GM18502 (cell line): ENCODE results near the gene NAGLU.

Experiments used
- ATAC-seq: cut with Tn5 transposase; IDR thresholded peaks from one replicate; pipeline ENCODE4 v1.9.1; 2021; ENCODE audit warnings: mild to moderate bottlenecking; ENCODE audit not compliant: unreplicated experiment, poor library complexity

NAGLU gene

GRCh38 chr17:42563143-42563509, 27.1 kb downstream of the NAGLU start:
- no peak for ATAC-seq

DNA sequence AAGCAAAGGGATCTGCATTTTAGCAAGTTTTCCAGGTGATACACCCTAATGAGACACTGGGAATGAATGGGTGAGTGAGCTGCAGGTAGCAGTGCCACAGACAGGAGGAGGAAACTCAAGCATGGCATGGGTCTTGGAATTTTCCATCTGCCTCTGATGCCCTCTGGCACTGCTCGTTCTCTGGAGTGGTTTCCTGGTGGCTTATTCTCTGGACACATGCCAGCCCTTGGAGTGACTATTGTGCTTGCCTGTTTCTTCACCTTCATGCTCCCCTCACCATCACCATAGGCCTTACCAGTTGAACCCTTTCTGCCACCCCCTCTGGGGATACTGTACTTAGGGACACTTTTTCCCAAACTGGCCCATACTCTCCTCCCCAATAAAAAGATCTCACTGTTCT, 27.5 kb downstream of the NAGLU start:
- no peak for ATAC-seq

DNA sequence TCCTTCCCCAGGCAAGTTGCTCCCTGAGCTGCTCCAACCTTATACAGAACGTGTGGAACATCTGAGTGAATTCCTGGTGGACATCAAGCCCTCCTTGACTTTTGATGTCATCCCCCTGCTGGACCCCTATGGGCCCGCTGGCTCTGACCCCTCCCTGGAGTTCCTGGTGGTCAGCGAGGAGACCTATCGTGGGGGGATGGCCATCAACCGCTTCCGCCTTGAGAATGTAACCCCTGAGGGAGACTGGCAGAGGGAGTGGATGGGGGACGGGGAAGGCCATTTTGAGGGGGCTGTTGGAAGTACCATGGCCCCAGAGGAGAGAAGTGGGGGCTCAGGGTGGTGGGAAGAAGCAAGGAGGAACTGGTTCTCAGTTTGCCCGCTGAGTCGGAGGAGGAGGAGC, 27.9 kb downstream of the NAGLU start:
- ATAC-seq = no peak

GRCh38 chr17:42564815-42565522, 28.9 kb downstream of the NAGLU start:
- no peak for ATAC-seq

DNA sequence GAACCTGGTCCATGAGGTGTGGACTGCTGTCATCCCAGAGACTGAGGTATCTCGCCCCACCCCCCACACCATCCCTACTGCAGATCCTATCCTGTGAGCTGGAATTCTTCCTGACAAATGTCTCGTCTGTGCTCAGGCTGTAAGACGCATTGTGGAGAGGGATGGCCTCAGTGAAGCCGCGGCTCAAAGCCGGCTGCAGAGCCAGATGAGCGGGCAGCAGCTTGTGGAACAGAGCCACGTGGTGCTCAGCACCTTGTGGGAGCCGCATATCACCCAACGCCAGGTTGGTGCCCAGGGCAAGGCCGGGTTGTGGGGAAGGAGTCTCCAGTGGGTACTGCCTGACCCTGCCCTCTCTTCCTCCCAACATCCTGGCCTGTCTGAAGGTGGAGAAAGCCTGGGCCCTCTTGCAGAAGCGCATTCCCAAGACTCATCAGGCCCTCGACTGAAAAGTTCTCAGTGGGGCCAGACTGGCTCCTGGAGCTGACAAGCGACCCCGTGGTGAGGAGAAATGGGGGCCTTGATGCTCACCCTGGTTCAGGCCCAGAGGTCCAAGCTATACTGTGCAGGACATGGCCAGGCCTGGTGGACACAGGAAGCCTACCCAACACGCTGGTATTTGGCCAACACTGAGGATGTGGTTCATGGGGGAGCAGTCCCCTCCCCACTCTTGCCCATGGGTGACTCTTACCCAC, 29.6 kb downstream of the NAGLU start:
- no peak for ATAC-seq

DNA sequence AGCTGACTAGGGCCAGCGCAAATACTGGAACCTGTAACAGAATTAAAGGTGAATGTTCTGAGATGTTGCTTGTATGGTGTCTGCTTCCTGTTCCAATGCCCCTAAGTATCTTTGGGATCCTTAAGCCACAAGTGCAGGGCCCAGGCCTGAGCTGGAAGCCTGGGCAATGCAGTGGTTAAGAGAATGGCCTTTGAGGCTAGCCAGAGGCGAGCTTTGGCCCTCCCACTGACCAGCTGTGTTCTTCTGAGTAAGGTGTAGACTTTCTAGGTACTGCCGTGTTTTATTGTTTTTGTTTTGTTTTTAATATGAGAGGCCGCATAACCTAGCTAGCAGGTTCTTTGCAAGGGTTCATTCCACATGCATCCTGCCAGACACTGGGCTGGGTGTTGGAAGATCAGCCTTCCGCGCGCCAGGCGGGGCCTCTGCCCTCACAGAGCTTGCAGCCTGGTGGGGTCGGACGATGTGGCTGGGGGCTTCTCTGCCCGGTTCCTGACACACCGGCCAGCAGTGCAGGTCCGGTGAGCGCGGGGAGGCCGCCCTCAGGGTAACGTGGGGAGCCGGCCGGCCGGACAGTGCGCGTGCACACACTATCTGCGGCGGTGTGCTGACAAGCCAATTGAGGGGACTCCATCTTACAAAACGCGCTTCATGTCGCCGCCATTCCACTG, 30.3 kb downstream of the NAGLU start:
- ATAC-seq = no peak

- peak; percentile 61 for ATAC-seq
These were observed 31.0 kb downstream of the NAGLU start, which contains the start of gene MLX for GRCh38 chr17:42566883-42567573. MLX (plus strand) TSS chr17:42567100; CDS start chr17:42567125, 25 bp downstream.

GRCh38 chr17:42568341-42569111, 32.5 kb downstream of the NAGLU start:
- no peak for ATAC-seq

DNA sequence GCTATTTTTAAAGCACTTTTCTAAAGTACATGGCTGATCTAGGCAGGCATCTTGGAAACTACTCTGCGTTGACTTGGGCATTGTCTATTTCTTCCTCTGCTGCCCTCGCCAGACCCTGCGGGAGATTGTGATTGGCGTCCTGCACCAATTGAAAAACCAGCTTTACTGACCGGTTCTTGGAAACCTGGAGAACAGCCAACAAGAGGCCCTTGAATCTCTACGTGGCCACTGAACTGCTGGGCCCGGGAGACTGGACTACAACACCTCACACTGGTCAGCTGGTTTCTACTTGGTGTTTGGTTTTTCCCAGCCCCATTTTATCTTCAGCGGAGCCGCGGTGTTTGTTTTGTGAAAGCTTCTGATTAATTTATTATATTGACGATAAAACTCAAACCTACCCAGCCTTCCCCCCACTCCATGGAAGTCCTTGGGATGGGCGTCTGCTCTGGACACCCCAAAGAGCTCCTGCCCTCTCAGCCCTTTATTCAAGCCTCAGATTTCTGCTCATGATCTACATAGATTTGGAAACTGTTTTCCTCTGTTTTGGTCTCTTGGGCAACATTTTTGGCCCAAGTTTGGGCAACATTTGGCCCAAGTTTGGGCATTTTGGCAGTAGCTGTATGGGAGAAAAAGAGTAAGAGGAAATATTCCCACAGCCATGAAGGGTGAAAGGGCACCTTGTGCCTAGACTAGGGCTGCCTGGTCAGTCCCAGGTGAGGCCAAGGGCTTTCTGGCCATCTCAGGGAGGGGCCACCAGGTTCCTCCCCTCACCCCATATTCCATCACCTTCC, 35.6 kb downstream of the NAGLU start:
- no peak for ATAC-seq

DNA sequence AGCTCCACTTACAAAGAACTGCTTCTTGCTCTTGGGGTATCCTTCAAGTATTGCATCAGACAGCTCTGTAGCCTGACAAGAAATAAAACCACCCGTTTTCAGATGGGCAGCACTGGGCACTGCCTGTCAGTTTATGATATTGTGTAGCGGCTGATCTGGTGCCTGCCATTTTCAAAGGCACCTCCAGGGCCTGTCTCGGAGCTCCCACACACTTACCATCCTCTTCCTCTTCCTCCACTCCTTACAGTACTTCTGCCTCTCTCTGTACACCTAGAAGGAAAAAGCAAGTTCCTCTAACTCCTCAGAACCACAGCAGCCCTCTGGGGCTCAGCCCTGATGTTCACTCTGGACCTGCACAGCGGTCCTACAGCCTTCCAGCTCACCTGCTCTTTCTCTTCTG, 37.1 kb downstream of the NAGLU start:
- ATAC-seq = no peak

- no peak for ATAC-seq
These were observed 38.4 kb downstream of the NAGLU start for GRCh38 chr17:42574463-42574862.

DNA sequence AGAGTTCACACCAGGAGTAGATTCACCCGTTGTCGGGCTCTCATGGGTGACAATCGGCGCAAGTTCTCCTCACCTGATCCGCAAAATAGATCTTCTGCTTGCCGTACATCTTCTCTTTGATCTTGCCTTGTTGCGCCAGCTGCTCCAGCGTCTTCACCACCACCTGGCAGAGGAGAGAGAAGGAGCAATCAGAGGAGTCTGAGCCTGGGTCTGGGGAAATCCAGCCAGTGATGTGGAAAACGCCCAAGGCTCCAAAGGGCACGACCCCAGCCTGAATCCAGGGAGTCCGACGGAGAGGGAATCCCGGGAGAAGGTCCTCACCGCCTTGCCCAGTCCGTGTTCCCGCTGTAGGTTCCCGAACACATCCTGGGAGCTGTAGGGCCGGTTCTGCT, 41.1 kb downstream of the NAGLU start:
- ATAC-seq = no peak

DNA sequence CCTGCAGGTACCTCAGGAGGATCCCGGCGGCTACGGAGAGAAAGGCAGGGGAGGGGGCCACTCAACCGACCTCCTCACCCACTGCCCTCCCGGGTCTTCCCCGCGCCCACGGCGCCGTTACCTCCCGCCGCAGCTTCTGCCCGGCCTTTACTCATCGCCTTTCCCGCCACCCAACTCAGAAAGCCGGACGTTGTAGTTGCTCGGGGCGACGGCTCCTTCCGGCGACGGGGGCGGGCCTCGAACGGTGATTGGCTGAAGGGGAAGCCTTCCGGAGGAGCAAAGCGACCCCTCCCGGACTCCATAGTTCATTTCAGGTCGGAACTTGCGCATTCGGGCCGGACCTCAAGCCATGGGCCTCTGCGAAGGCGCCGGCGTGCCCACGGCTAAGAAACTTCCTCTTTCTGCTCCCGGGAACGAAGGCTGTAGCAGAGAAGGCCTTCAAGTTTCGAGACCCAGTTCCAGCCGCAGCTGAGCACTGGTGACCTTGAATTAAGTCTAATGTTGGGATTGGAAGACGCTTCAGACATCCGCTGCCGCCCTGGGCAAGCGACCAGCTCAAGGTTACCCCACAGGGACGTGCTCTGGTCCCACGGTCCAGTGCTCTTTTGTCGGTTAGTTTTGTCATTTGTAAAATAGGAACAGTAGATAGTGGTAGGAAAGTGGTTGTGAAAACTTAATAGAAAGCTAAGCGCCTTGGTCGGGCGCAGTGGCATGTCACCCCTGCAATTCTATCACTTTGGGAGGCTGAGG, 41.7 kb downstream of the NAGLU start, which contains the start of gene PSMC3IP:
Gene PSMC3IP, minus strand, starts transcription at position 198 of the 750 bp plus-strand sequence. Its CDS starts 43 bp downstream, at position 155.
- peak; percentile 72 for ATAC-seq

DNA sequence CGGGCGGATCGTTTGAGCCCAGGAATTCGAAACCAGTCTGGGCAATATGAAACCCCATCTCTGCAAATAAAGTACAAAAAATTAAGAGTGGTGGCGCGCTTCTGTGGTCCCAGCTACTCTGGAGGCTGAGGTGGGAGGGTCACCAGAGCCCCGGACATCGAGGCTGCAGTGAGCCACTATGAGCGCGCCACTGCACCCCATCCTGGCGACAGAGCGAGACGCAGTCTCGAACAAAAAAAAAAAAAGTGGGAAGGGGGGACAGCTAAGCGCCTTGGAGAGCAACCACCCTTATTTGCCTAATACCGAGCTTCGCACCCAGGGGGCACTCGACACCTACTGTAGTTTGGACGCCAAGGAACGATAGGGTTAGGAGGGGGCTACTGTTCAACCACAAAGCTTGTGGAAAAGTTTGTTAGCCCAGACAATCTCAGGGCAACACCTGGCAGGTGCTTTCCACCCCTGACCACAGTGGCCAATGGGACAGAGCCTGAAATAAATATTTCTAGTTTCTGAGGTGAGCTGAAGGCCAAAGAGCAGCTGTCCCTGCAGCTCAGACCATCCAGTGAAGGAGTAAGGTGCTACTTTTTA, 42.3 kb downstream of the NAGLU start:
- ATAC-seq = peak; percentile 44

GRCh38 chr17:42579794-42580551, 43.9 kb downstream of the NAGLU start:
- no peak for ATAC-seq

- no peak for ATAC-seq
These were observed 45.8 kb downstream of the NAGLU start for GRCh38 chr17:42581744-42582270.

- no peak for ATAC-seq
These were observed 48.8 kb downstream of the NAGLU start for GRCh38 chr17:42584880-42585279.
